IMR-90 (cell line): ENCODE data around the gene ZBED1. TPM values are rescaled to one million over a fixed set of nuclear protein-coding genes. Genes with fewer than 3 reads are reported as not detected.

Experiments
- ATAC-seq: fragments of 200-7000 bp; cut with Tn5 transposase; 2 replicates; pipeline ENCODE4 v1.9.1; 2020; ENCODE audit warnings: low read depth, mild to moderate bottlenecking, moderate library complexity
- Bru-seq: library from RNA; stranded (reverse); fragments of 400-500 nt; gene quantifications from one replicate; lab custom pipeline; 2021; lab: Mats Ljungman, UMichigan
- BruChase-seq, 2 experiments: library from RNA; stranded (reverse); fragments of 400-500 nt; gene quantifications; one replicate each; lab custom pipeline; 2021; lab: Mats Ljungman, UMichigan
- BruUV-seq: library from RNA; stranded (reverse); fragments of 400-500 nt; replicated peaks from 2 replicates; lab custom pipeline; 2021; lab: Mats Ljungman, UMichigan
- CTCF ChIA-PET: fragments of 300-600 bp; formaldehyde crosslinking; extraction: SDS; loops from one replicate; lab custom pipeline; 2021; ENCODE audit warnings: antibody characterized with exemption; lab: Yijun Ruan, JAX
- POLR2A ChIA-PET: fragments of 300-600 bp; sonication (Branson Sonifier 250); formaldehyde crosslinking; loops from one replicate; lab custom pipeline; 2022; ENCODE audit warnings: antibody characterized with exemption; ENCODE audit not compliant: unreplicated experiment; lab: Charles Lee
- DNase-seq: peaks from one replicate; pipeline ENCODE4 v3.0.0; 2013
- H2AFZ ChIP-seq: replicated peaks from 2 replicates; pipeline ENCODE3; 2013; ENCODE audit warnings: low read length, mild to moderate bottlenecking; ENCODE audit not compliant: poor library complexity
- H2AK5ac ChIP-seq: 2 replicates; pipeline ENCODE4 v1.6.1; 2013; ENCODE audit warnings: low read depth, low read length, inconsistent platforms
- H2AK9ac ChIP-seq: replicated peaks from 2 replicates; pipeline ENCODE3; 2013; ENCODE audit warnings: mild to moderate bottlenecking, low read depth, low read length, moderate library complexity; ENCODE audit not compliant: poor library complexity
- H2BK120ac ChIP-seq: 2 replicates; pipeline ENCODE4 v1.6.1; 2013; ENCODE audit warnings: low read depth, low read length, inconsistent platforms
- H2BK15ac ChIP-seq: 3 replicates; pipeline ENCODE4 v1.6.1; 2013; ENCODE audit warnings: low read depth, low read length, inconsistent platforms
- H2BK20ac ChIP-seq: 2 replicates; pipeline ENCODE4 v1.6.1; 2013; ENCODE audit warnings: low read depth, mild to moderate bottlenecking, inconsistent platforms, low read length, moderate library complexity
- H2BK5ac ChIP-seq: 2 replicates; pipeline ENCODE4 v1.6.1; 2013; ENCODE audit warnings: mild to moderate bottlenecking, low read depth, low read length, inconsistent platforms; ENCODE audit not compliant: poor library complexity, severe bottlenecking
- H3K14ac ChIP-seq: replicated peaks from 2 replicates; pipeline ENCODE4 v1.6.1; 2013; ENCODE audit warnings: low read depth, low read length, inconsistent platforms
- H3K18ac ChIP-seq: 2 replicates; pipeline ENCODE4 v1.6.1; 2013; ENCODE audit warnings: low read depth, low read length, control low read depth
- H3K23ac ChIP-seq: 2 replicates; pipeline ENCODE4 v1.6.1; 2013; ENCODE audit warnings: low read depth, low read length, inconsistent platforms
- H3K27ac ChIP-seq: 2 replicates; pipeline ENCODE4 v1.5.1; 2013; ENCODE audit warnings: mild to moderate bottlenecking, control low read depth, low read length; ENCODE audit not compliant: insufficient read depth
- H3K27me3 ChIP-seq: 2 replicates; pipeline ENCODE4 v1.6.1; 2013; ENCODE audit warnings: low read length; ENCODE audit not compliant: control insufficient read depth, insufficient read depth
- H3K36me3 ChIP-seq: 2 replicates; pipeline ENCODE4 v1.6.1; 2013; ENCODE audit warnings: low read length, mixed read lengths; ENCODE audit not compliant: control insufficient read depth, insufficient read depth
- H3K4ac ChIP-seq: 2 replicates; pipeline ENCODE4 v1.6.1; 2013; ENCODE audit warnings: low read depth, low read length, inconsistent platforms
- H3K4me1 ChIP-seq: 2 replicates; pipeline ENCODE4 v1.6.1; 2013; ENCODE audit warnings: low read length, mixed read lengths; ENCODE audit not compliant: control insufficient read depth, insufficient read depth
- H3K4me2 ChIP-seq: 2 replicates; pipeline ENCODE4 v1.6.1; 2013; ENCODE audit warnings: low read depth, mild to moderate bottlenecking, control low read depth, low read length, moderate library complexity
- H3K4me3 ChIP-seq: 2 replicates; pipeline ENCODE4 v1.5.1; 2013; ENCODE audit warnings: low read depth, mild to moderate bottlenecking, control low read depth, low read length, moderate library complexity; ENCODE audit not compliant: insufficient read depth
- H3K56ac ChIP-seq: 2 replicates; pipeline ENCODE4 v1.6.1; 2013; ENCODE audit warnings: low read length, inconsistent platforms; ENCODE audit not compliant: insufficient read depth; ENCODE audit errors: extremely low read depth
- H3K79me1 ChIP-seq, 2 experiments: 2 replicates each; pipeline ENCODE4 v1.6.1; 2013; ENCODE audit warnings: low read length in 2 of 2, inconsistent platforms in 1 of 2, low read depth in 1 of 2
- H3K9ac ChIP-seq: 2 replicates; pipeline ENCODE4 v1.6.1; 2013; ENCODE audit warnings: low read depth, low read length, control low read depth
- H3K9me1 ChIP-seq: 2 replicates; pipeline ENCODE4 v1.6.1; 2013; ENCODE audit warnings: low read length, inconsistent platforms; ENCODE audit not compliant: insufficient read depth
- H3K9me3 ChIP-seq: 2 replicates; pipeline ENCODE4 v1.6.1; 2013; ENCODE audit warnings: low read length; ENCODE audit not compliant: control insufficient read depth, insufficient read depth
- H4K20me1 ChIP-seq: 2 replicates; pipeline ENCODE4 v1.6.1; 2013; ENCODE audit warnings: low read length, inconsistent platforms; ENCODE audit not compliant: insufficient read depth
- H4K5ac ChIP-seq: 2 replicates; pipeline ENCODE4 v1.6.1; 2013; ENCODE audit warnings: mild to moderate bottlenecking, low read depth, low read length, control low read depth
- H4K8ac ChIP-seq, 2 experiments: 2 replicates each; pipeline ENCODE4 v1.6.1; 2013; ENCODE audit warnings: low read depth in 2 of 2, low read length in 2 of 2, control low read depth in 1 of 2, inconsistent platforms in 1 of 2
- H4K91ac ChIP-seq: 2 replicates; pipeline ENCODE4 v1.6.1; 2013; ENCODE audit warnings: low read depth, low read length, inconsistent platforms; ENCODE audit not compliant: insufficient read depth
- BHLHE40 ChIP-seq: fragments of 150-350 bp; IDR thresholded peaks from 2 replicates; pipeline ENCODE4 v1.6.1; 2016; ENCODE audit warnings: mild to moderate bottlenecking, low read depth, low read length
- CEBPB ChIP-seq: IDR thresholded peaks from 2 replicates; pipeline ENCODE4 v1.6.1; 2012; ENCODE audit warnings: low read depth, low read length, improper control_type of control experiment
- MAZ ChIP-seq: IDR thresholded peaks from 2 replicates; pipeline ENCODE4 v1.6.1; 2012; ENCODE audit warnings: low read depth, mild to moderate bottlenecking, low read length, improper control_type of control experiment, moderate library complexity, borderline replicate concordance
- MXI1 ChIP-seq: IDR thresholded peaks from 2 replicates; pipeline ENCODE4 v1.6.1; 2012; ENCODE audit warnings: low read depth, mild to moderate bottlenecking, low read length, moderate library complexity, borderline replicate concordance
- NFE2L2 ChIP-seq: fragments of 150-350 bp; IDR thresholded peaks from 2 replicates; pipeline ENCODE4 v1.6.1; 2016; ENCODE audit warnings: low read depth, mild to moderate bottlenecking, low read length
- POLR2A ChIP-seq: IDR thresholded peaks from 2 replicates; pipeline ENCODE4 v1.6.1; 2012; ENCODE audit warnings: mild to moderate bottlenecking, low read depth, low read length
- WGBS, 2 experiments: methylation state at CpG; one replicate each; pipeline versions ENCODE4 v1.1.5 to v1.1.7; 2013; ENCODE audit warnings: missing lambda C conversion rate in 2 of 2; ENCODE audit not compliant: insufficient read length in 1 of 2; ENCODE audit errors: extremely low coverage in 2 of 2; 5-methylcytosine and 5-hydroxymethylcytosine counted together
- dilution Hi-C: fragments of 300-500 bp; cut with HindIII; formaldehyde crosslinking; loops from one replicate; pipeline ENCODE4 v1.14.3; 2018; ENCODE audit warnings: low sequenced_read_pairs; ENCODE audit not compliant: unreplicated experiment
- in situ Hi-C: fragments of 300-500 bp; cut with MboI; formaldehyde crosslinking; loops from 3 replicates; pipeline ENCODE4 v1.14.3; 2019; ENCODE audit warnings: low sequenced_read_pairs, inconsistent platforms, mixed read lengths
- intact Hi-C: fragments of 100-400 bp; cut with micrococcal nuclease; formaldehyde crosslinking; loops from 2 replicates; pipeline ENCODE4 v1.10.0; 2022
- long read RNA-seq: library from polyadenylated mRNA; unstranded; transcript quantifications from one replicate; pipeline ENCODE4 v2.0.0, GENCODE V29; 2021; ENCODE audit not compliant: unreplicated experiment
- polyA plus RNA-seq, 3 experiments: library from polyadenylated mRNA; depleted of rRNA; stranded (reverse); fragments of >200 nt; gene quantifications; 2 replicates each; pipeline ENCODE4 v1.2.3, GENCODE V29; 2012; ENCODE audit warnings: low replicate concordance in 1 of 3
- total RNA-seq: library from RNA; depleted of rRNA; stranded (reverse); fragments of >200 nt; gene quantifications from 2 replicates; pipeline ENCODE4 v1.2.3, GENCODE V29; 2012; rRNA removed

Gene ZBED1
- total RNA-seq: 13.1 and 13.6 TPM in 2 replicates
- polyA plus RNA-seq (2012; rRNA removed): 21.5 and 22.4 TPM in 2 replicates
- polyA plus RNA-seq (2012; cell fraction: cytosol; rRNA removed): 14.3 and 22.8 TPM in 2 replicates
- 6.0 and 10.4 TPM in 2 replicates for polyA plus RNA-seq (2012; cell fraction: nucleus; rRNA removed; ENCODE audit: low replicate concordance)
- Bru-seq, nascent RNA: percentile 88 among the genes with signal in this experiment
- percentile 96 among the genes with signal in this experiment for BruChase-seq, experiment 1, labeled RNA remaining after a 6-hour chase
- percentile 95 among the genes with signal in this experiment for BruChase-seq, experiment 2, labeled RNA remaining after a 2-hour chase
- long read RNA-seq, full-length matches to known transcripts: 45 of 70 reads
- long read RNA-seq, partial matches to known transcripts: 0 of 70 reads
- long read RNA-seq, other reads (novel, unspliced or antisense): 25 of 70 reads

- 0 out of 2 replicates have a peak within 1 kb of the TSS, but pooled peaks have one; percentile 50 for H2AK5ac ChIP-seq
- no peak for DNase-seq
- peaks cover 20% of the 10 kb centered on the region; the same call in 1 of the 2 replicates for H4K20me1 ChIP-seq
- peak within 1 kb of the TSS; percentile 89 for H2AFZ ChIP-seq
- H3K9me1 ChIP-seq: peaks cover 3% of the 10 kb centered on the region; the same call in 1 of the 2 replicates
- H3K27me3 ChIP-seq: no peaks in the 10 kb centered on the region
- H2BK15ac ChIP-seq: no peak within 1 kb of the TSS
- H4K91ac ChIP-seq: no peak within 1 kb of the TSS
- in situ Hi-C loops (no loop called here), dilution Hi-C loops (no loop called here), intact Hi-C loops (no loop called here)
- peak within 1 kb of the TSS; percentile 59 to 63; a peak in 3 of 4 replicates for H4K8ac ChIP-seq
- no peak within 1 kb of the TSS; the same call in 1 of the 2 replicates for H3K18ac ChIP-seq
- peak within 1 kb of the TSS; percentile 68 for H3K4me3 ChIP-seq
- ATAC-seq: peak; percentile 79
- H3K9ac ChIP-seq: peak within 1 kb of the TSS; percentile 86
- BruUV-seq: no TSS peak
- H2AK9ac ChIP-seq: peak within 1 kb of the TSS; percentile 92
- no peak within 1 kb of the TSS for H3K56ac ChIP-seq
- POLR2A ChIA-PET: no interaction called here
- peak within 1 kb of the TSS; percentile 42; the same call in 1 of the 2 replicates for H3K23ac ChIP-seq
- CTCF ChIA-PET: no interaction called here
- peak within 1 kb of the TSS; percentile 71 for H3K27ac ChIP-seq
- no peak for TF ChIP-seq MXI1
- TF ChIP-seq NFE2L2: no peak
- TF ChIP-seq POLR2A: peak; percentile 63
- TF ChIP-seq MAZ: no peak
- TF ChIP-seq BHLHE40: no peak
- no peak for TF ChIP-seq CEBPB
- peaks cover 2% of the 10 kb centered on the region for H3K36me3 ChIP-seq
- no peak within 1 kb of the TSS for H2BK20ac ChIP-seq
- H3K79me1 ChIP-seq: peaks cover 5 to 23% of the 10 kb centered on the region in 2 experiments; a peak in 2 of 4 replicates
- H2BK120ac ChIP-seq: no peak within 1 kb of the TSS
- peak within 1 kb of the TSS; percentile 65 for H2BK5ac ChIP-seq
- H3K4me2 ChIP-seq: peak within 1 kb of the TSS; percentile 90
- H4K5ac ChIP-seq: peak within 1 kb of the TSS; percentile 58; the same call in 1 of the 2 replicates
- H3K4me1 ChIP-seq: peaks cover 12% of the 10 kb centered on the region
- no peaks in the 10 kb centered on the region for H3K9me3 ChIP-seq
- WGBS, 2 experiments: 1% methylated on average over 35 of the region's 57 CpGs; no CpG with 5 or more reads in 1 of the 2 experiments
- peak within 1 kb of the TSS; percentile 31; the same call in 1 of the 2 replicates for H3K14ac ChIP-seq
- H3K4ac ChIP-seq: peak within 1 kb of the TSS; percentile 83
Observed at GRCh38 chrX:2500803-2501558, at the start of gene ZBED1, which contains the start of gene DHRSX. Gene ZBED1 (minus strand): TSS chrX:2500976. CDS start chrX:2490719, 10,257 bp downstream. Gene DHRSX (minus strand): TSS chrX:2500976. CDS start chrX:2500925, 51 bp downstream.
